ENCODE measurements around the gene TAF8.

TAF8 gene

GRCh38 chr6:42095094-42095493 is 44.8 kb downstream of the TAF8 start:
- TF ChIP-seq CREB1 (IDR thresholded peaks at IDR 0.05; ENCODE audit: low read depth): no peak
- TF ChIP-seq NFIC (IDR thresholded peaks at IDR 0.05): no peak
- no peak for TF ChIP-seq TAF1 (IDR thresholded peaks at IDR 0.05; ENCODE audit: low read depth)
- no peak for TF ChIP-seq REST (IDR thresholded peaks at IDR 0.05; ENCODE audit: low read depth)
- TF ChIP-seq EP300 (IDR thresholded peaks at IDR 0.05; ENCODE audit: borderline replicate concordance): no peak
- no peak for TF ChIP-seq ZBTB7A (IDR thresholded peaks at IDR 0.05; ENCODE audit: low read depth)
- no peak for TF ChIP-seq FOXM1 (IDR thresholded peaks at IDR 0.05; ENCODE audit: borderline replicate concordance, low read depth)

GRCh38 chr6:42095776-42096541 is 45.6 kb downstream of the TAF8 start:
- TF ChIP-seq RAD21 (IDR thresholded peaks at IDR 0.05; ENCODE audit: low read depth) (peak; percentile 28; the same call in 1 of the 2 replicates), EP300 (IDR thresholded peaks at IDR 0.05; ENCODE audit: borderline replicate concordance) (no peak)

GRCh38 chr6:42099340-42100028 is 49.2 kb downstream of the TAF8 start:
- TF ChIP-seq USF1 (IDR thresholded peaks at IDR 0.05) (no peak), TEAD4 (IDR thresholded peaks at IDR 0.05) (no peak), RAD21 (IDR thresholded peaks at IDR 0.05; ENCODE audit: low read depth) (peak; percentile 14; the same call in 1 of the 2 replicates), EP300 (IDR thresholded peaks at IDR 0.05; ENCODE audit: borderline replicate concordance) (no peak), FOXM1 (IDR thresholded peaks at IDR 0.05; ENCODE audit: borderline replicate concordance, low read depth) (no peak), MAX (IDR thresholded peaks at IDR 0.05) (no peak), REST (IDR thresholded peaks at IDR 0.05; ENCODE audit: low read depth) (no peak)

GRCh38 chr6:42100029-42100901 is 49.9 kb downstream of the TAF8 start:
- no peak for TF ChIP-seq CEBPB (IDR thresholded peaks at IDR 0.05)

GRCh38 chr6:42101186-42101657 is 50.9 kb downstream of the TAF8 start:
- TF ChIP-seq REST (IDR thresholded peaks at IDR 0.05; ENCODE audit: low read depth) (no peak), EGR1 (IDR thresholded peaks at IDR 0.05) (no peak), USF1 (IDR thresholded peaks at IDR 0.05) (no peak), FOXM1 (IDR thresholded peaks at IDR 0.05; ENCODE audit: borderline replicate concordance, low read depth) (no peak), EP300 (IDR thresholded peaks at IDR 0.05; ENCODE audit: borderline replicate concordance) (no peak), MAX (IDR thresholded peaks at IDR 0.05) (no peak), RAD21 (IDR thresholded peaks at IDR 0.05; ENCODE audit: low read depth) (no peak), YY1 (IDR thresholded peaks at IDR 0.05; ENCODE audit: low read depth) (no peak), ZBTB7A (IDR thresholded peaks at IDR 0.05; ENCODE audit: low read depth) (no peak), TCF12 (IDR thresholded peaks at IDR 0.05; ENCODE audit: low read depth) (no peak), NFIC (IDR thresholded peaks at IDR 0.05) (no peak), TEAD4 (IDR thresholded peaks at IDR 0.05) (no peak), CREB1 (IDR thresholded peaks at IDR 0.05; ENCODE audit: low read depth) (no peak), CEBPB (IDR thresholded peaks at IDR 0.05) (no peak), TAF1 (IDR thresholded peaks at IDR 0.05; ENCODE audit: low read depth) (no peak)
